GM21825 (cell line): ENCODE results near the gene UROD.

Source experiments
- ATAC-seq: cut with Tn5 transposase; IDR thresholded peaks from one replicate; pipeline ENCODE4 v1.9.1; 2021; ENCODE audit warnings: mild to moderate bottlenecking, moderate library complexity; ENCODE audit not compliant: unreplicated experiment

Gene UROD

DNA sequence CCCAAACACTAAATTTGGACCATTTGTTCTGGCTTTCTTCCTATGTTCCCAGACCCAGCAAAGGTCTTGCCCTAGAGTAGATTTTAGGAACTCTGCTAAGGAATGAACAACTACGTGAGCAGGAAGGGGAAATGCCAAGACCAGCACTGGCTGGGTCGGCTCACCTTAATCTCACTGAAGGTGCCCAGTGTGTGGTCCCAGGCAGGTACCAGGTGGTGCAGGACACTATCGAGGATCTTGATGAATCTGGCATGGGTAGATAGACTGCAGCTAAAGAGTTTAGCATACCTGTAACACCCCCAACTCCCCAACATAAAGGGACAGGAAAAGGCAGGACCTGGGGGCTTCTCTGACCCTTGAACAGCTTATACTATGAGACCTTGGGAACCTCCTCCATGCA lies 4.0 kb upstream of the UROD start:
- no peak for ATAC-seq

DNA sequence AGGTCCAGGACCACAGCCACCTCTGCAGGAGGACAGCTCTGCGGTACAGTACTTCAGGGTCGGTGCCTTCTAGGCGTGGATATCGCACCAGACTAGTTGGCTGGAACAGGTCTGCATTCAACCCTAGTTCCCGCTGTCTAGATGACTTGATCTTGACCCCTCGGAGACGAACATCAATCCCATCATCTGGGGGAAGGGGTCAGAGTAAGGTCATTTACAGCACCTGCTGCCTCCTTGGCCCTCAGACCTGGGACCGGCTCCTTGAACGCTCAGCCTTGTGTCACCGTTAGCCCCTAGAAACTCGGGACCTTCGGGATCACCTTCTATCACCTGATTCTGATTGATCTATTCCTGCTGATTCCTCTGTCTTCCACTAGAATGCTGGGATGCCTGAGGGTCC lies 3.5 kb upstream of the UROD start:
- ATAC-seq: no peak

DNA sequence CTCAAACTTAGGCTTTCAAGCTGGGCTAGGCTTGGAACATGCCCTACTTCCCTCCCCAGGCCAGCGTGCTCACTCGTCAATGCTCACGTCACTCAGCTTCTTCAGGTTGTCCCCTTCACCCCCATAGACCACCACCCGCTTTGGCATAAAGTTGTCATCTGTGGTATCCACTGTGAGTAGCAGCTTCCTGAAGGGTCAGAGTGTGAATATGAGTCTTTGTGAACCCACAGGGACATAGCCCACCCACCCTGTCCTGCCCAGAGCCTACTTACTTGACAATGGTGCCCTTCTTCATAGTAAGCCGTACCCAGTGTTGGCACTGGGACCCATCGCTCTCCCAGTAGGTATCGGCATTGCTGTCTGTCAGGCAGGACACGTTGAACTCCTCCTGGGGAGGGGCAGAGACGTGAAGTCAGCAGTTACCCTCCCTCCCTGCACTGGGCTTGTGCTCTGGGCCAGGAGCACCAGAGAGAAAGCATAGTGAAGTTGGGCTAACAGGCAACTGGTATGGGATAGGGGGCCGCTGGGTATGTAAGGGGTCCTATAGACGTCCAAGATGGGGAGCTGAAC lies 2.7 kb upstream of the UROD start:
- ATAC-seq: no peak

DNA sequence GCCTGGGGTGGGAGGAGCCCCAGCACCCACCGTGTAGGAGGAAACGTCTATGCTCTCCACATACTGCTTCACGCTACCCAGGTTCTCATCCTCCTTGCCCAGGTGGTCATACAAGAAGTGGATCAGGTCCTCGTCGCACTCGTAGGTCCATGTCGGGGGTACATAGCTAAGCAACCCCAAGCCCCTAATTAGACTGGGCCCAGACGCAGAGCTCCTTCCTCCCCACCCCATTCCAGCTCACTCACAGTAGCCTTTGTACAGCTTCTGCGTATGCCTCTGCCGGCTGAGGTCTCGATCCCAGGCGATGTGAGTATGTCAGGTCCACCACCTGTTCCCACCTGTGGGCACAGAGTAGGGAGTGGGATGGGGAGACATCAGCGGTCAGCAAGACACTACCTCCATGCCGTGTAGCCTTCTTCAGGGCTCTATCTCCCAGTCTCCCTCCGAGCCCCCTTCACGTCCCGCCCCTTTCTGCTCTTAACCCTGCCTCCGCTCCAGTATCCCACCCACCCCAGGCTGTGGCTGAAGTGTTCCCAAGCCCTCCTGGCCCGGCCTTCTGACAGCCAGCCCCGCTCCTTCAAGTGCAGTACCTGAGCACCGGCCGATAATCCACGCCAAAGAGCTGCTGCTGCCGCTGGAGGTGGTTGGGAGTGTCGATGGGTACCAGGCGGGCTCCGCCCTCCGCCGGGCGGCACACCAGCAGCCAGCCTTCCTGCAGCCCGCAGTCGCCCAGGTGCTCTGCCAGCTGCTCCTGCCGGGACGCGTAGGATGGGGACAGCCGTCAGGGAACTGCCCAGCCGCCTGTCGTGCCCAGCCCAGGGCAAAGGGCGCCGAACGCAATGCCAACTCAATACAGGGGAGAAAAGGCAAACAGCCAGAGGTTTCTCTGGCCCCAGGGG lies 1.8 kb upstream of the UROD start:
- ATAC-seq: no peak

DNA sequence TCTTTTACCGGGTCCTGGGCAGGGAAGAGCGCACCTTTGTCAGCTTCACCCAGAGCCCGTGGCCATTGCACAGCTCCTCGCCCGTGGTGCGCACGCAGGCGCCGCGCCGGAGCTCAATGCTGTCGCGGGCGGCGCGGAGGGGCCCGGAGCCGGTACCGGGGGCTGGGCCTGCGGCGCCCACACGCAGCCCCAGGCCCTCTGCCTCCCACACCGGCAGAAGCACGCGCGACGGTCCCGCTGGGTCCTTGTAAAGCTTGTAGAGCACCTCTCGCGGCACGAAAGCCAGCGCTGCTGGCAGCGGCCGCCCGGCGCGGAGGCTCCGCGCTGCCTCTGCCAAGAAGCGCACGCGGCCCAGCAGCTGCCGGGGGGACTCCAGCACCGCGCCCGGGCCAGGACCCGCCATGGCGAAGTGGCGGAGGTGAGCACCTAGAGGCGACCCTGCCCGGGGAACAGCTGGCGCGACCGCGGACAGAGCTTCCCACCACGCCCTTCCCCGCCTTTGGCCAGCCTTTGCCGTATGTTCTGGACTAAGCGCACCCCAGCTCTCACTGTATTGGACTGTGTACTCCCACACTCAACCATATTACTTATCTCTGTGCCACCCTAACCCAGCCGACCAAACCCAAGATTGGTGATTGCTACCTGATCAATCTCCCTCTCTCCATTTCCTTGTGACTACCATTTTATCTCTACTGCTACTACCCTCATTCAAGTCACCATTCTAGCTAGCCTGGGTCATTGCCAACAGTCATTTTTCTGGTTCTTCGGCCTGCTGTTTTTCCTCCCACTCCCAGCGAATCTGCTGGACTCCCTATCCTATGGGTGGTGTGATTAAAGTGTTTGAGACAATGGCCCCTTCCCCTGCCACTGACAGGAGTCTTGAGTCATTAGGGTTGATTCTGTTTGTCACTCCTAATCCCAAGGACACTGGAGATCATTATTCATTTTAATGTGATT lies 921 bp upstream of the UROD start, which contains the start of gene HECTD3:
HECTD3 (minus strand) TSS at position 470 of the 957 bp plus-strand sequence; CDS start at position 403, 67 bp downstream.
- ATAC-seq: peak; percentile 56

DNA sequence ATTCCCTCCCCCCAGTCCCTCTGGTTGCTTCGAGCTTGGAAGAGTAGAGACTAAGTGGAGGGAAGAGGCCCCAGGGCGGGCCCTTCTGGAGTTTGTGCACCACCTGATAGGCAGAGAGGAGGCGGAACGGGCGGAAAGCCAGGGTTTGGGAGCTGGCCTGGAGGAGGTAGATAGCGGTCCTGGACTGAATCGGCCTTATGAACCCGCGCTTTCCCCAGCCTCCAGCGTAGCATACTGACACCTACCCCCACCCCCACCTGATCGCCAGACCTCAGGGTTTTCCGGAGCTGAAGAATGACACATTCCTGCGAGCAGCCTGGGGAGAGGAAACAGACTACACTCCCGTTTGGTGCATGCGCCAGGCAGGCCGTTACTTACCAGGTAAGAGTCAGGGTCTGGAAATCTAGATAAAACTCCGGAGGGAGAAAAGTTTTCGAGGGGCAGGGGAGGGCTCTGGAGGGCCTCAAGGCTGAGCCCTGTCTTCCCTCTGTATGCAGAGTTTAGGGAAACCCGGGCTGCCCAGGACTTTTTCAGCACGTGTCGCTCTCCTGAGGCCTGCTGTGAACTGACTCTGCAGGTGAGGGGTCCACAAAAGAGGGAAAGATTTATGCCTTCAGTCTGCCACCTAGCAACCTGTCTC lies 705 bp downstream of the UROD start:
- ATAC-seq: no peak

DNA sequence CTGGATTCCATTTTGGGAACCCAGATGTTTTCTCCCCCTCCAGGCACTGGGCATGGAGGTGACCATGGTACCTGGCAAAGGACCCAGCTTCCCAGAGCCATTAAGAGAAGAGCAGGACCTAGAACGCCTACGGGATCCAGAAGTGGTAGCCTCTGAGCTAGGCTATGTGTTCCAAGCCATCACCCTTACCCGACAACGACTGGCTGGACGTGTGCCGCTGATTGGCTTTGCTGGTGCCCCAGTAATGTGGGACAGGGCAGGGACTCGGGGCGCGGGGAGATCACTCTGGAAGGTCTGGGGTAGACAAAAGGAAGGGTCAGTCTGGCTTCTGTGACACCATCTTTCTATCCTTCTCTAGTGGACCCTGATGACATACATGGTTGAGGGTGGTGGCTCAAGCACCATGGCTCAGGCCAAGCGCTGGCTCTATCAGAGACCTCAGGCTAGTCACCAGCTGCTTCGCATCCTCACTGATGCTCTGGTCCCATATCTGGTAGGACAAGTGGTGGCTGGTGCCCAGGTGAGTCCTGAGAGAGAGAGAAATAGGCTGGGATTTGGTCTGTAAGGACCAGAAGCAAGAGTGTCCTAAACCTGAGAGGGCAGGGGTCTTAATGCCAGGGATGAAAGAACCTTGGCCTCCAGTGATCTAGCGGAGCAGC lies 1.6 kb downstream of the UROD start:
- no peak for ATAC-seq

DNA sequence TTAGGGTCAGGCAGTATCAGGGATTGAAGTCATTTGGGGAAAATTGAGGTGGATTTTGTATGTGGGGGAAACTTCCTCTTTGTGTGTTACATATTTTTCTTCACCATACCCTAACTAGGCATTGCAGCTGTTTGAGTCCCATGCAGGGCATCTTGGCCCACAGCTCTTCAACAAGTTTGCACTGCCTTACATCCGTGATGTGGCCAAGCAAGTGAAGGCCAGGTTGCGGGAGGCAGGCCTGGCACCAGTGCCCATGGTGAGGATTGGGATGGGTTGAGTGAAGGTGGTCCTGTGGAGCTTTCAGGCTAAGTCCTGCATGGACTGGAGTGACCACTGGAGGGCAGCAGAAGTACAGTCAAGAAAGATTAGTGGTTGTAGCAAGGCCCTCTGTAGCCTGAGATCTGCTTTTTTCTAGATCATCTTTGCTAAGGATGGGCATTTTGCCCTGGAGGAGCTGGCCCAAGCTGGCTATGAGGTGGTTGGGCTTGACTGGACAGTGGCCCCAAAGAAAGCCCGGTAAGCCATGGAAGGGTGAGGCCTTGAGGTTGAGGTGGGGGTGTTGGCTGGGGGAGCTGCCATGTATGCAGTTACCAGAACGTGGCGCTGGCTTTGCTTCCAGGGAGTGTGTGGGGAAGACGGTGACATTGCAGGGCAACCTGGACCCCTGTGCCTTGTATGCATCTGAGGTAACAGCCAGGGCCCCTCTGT lies 2.4 kb downstream of the UROD start:
- no peak for ATAC-seq

DNA sequence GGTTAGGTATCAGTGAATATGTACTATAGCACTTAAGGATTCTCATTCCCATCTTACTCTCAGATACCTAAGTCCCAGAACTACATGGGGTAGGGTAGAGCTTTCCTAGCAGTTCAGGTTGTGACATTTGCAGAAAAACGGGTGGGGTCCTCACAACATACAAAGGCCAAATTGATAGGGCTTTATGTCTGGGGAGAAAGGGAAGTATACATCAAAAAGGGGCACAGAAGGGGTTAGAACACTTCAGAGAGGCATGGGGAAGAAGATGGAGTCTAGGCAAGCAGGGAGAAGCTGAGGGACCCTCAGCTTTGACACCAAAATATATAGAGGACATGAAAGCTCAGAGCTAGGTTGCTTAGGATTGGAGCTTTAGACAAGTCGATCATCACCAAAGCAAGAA lies 3.6 kb downstream of the UROD start:
- ATAC-seq: no peak

DNA sequence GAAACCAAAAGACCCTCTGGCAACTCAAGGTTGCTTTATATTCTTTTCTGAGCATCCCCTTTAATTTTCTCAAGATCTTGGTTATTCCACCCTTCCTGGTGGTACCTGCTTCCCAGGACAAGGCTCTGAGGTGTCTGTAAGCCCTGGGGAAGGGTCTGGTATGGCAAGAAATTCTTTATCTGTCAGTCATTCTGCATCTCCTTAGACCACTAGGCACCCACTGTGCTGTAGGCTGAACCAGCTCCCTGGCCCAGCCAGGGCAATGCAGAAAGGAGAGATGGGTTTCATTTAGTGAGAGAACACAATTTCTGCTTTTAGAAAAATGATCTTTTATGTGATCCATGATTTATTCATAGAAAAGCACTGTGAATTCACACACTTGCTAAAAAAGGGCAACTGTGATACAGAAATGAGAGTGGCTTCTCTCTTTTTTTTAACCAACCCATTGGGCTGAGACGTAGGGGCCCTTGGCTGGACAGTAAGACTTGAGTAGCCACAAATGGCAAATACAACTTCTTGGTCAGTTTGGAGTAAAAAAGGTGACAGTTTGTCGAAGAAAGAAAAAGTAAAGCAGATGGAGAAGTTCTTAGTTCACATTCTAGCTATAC lies 4.1 kb downstream of the UROD start:
- ATAC-seq: no peak

DNA sequence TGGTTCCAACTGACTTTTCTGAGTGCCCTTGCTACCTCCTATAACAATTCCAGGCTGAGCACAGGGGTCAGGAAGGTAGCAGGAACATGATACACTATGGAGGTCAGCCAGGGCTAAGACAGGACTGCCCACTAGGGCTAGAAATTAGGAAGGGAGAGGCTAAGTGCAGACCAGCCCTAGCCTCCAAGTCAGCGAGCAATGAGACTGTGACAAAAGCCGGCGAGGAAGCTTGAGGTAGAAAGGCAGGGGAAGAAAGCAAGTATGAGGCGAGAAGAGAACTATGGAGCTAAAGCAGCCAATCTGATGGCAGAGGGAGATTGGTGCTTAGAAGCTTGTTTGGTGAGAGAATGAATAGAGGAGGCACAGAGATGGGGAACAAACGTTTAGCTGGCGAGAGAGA lies 4.7 kb downstream of the UROD start:
- no peak for ATAC-seq

DNA sequence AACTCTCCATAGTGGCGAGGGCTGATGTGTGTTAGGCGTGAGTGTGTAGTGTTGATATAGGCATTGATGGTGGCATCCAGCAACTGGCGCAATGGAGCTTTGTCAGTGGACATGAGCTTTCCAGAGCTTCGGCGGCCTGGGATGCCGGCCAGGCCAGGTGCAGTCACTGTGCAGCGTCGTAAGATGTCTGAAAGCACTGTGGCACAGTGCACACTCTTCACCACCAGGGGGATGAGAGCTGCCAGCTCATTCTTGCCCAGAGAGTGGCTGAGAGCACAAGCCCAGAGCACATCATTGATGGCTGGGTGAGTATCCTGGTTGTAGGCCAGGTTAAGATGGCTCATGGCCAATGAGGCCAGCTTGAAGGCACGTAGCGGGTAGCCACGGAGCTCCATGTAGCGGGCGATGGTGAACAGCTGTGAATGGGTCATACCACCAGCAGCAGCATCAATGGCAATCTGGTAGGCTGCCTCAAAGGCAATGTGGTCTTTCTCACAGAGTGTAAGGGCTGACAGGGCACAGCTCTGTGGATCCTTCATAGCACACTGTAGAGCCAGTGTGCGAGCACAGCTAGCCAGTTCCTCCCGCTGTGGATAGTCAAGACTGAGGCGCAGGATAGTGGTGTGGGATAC lies 6.7 kb downstream of the UROD start:
- ATAC-seq: no peak

DNA sequence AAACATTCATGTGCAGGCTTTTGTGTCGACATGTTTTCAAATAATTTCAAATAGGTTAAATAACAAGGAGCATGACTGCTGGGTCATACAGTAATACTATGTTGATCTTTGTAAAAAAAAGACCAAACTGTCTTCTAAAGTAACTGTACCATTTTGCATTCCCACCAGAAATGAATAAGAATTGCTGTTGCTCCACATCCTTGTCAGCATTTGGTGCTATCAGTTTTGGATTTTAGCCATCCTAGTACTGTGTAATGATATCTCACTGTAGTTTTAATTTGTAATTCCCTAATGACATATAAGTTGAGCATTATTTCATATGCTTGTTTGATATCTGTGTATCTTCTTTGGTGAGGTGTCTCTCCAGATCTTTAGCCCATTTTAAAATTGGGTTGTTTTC lies 11.6 kb downstream of the UROD start:
- ATAC-seq: no peak

DNA sequence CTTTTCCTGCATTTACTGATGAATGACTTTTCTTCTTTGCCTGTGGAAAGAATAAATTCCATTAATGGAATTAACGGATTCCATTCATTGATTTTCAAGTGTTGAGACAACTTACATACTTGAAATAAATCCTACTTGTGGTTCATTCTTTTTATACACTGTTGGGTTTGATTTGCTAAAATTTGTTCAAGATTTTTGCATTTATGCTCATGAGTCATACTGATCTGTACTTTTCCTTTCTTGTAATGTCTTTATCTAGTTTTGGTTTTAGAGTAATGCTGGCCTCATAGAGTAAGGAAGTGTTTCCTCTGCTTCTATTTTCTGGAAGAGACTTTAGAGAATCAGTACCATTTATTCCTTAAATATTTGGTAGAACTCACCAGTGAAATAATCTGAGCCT lies 14.4 kb downstream of the UROD start:
- ATAC-seq: no peak

DNA sequence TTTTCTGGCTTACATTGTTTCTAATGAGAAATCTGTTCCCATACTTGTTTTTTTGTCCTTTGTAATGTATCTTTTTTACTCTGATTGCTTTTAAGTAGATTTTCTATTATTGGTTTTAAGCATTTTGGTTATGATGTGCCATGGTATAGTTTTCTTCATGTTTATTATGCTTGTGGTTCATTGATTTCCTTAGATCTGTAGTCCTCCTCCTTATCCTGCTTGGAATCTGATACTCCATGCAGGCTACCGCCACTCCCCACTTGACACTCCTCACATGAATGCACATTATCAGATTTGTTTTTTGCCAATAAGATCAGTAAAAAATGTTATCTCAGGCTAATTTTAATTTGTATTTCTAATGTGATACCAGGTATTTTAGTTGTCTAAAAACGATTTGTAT lies 20.8 kb downstream of the UROD start:
- no peak for ATAC-seq

DNA sequence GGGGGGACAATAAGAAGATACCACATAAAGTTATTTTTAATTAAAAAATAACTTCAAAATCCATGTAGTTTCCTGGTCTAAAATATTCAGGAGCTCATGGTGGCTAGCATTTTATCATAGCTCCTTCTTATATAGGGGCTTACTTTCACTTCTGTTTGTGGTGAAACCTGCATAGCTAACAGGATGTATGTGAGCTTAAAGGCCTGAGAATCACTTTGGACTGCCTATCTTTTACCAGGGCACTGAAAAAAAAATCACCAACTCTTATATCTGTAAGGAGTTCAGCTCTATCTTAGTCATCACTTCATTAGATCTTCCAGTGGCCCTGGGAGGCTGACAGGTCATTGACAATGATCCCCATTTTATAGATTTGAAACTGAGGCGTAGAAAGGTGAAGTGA lies 21.3 kb downstream of the UROD start:
- ATAC-seq: no peak

DNA sequence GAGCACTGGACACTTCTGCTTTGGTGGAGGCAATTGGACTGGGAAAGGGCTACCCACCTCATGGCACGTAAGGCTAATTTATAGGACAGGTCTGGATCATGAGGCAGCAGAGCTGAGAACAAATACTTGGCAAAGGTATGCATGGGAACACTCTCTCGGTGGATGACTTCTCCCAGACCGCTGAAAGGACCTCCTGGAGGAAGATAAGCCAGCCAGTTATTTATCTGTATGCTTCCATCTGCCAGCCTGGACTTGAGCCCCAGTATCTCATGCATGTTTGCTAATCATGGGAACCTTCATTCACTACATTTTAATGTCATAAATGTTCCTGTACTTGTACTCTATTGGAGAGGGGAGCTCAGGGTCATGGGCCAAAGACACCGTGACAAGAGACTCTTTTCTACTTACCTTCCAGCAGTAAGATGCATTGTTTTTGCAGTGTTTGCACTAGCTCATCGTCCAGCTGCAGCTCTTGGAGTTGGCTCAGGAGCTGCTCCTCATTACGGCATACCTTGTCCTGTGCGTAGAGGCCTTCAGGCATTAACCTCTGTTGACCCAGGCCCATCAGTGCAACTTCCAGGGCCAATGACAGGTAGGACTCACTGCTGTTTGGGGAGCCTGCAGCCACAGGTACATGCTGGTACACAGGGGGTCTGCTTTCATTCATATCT lies 23.7 kb downstream of the UROD start:
- ATAC-seq: no peak

DNA sequence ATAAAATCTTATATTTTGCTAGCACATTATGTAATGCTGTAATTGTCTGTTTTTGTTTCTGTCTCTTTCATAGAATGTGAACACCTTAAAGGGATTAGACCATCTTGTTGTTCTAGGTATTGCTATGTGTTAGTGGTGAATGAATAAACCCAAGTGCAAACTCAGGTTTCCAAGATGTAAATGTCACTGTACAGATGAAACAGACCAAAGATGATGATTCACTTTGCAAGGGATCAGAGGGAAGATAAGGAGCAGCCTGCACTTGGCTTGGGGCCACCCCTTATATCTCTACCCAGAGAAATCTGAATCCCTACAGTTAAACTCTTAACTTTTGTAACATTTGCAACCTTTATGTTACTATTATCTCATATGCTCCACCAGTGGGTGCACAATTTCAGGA lies 25.4 kb downstream of the UROD start:
- ATAC-seq: no peak
